Neural cell (in vitro differentiated cells): Measurements from ENCODE around the gene FLAD1. TPM values are rescaled to one million over a fixed set of nuclear protein-coding genes. Genes with fewer than 3 reads are reported as not detected.

Source experiments
- H2AFZ ChIP-seq: fragments of 200-600, 300-800 bp; sonication (generic), shearing (Covaris generic); 2 replicates; pipeline ENCODE4 v1.6.0; 2014; ENCODE audit warnings: low read depth, mild to moderate bottlenecking, antibody characterized with exemption, low read length, moderate library complexity
- H3F3A ChIP-seq: fragments of 200-600 bp; shearing (Covaris generic); 2 replicates; pipeline ENCODE4 v1.6.1; 2016; ENCODE audit warnings: mild to moderate bottlenecking, moderate library complexity, mixed read lengths, antibody characterized with exemption, low read length; ENCODE audit not compliant: insufficient read depth, poor library complexity, severe bottlenecking
- H3K27ac ChIP-seq: fragments of 200-600, 300-800 bp; sonication (generic), shearing (Covaris generic); 2 replicates; pipeline ENCODE4 v1.5.1; 2014; ENCODE audit warnings: mild to moderate bottlenecking, low read length, moderate library complexity
- H3K27me3 ChIP-seq: fragments of 300-800, 200-600 bp; sonication (generic), shearing (Covaris generic); 2 replicates; pipeline ENCODE4 v1.6.0; 2014; ENCODE audit warnings: mild to moderate bottlenecking, low read depth, low read length, moderate library complexity; ENCODE audit not compliant: insufficient read depth
- H3K36me3 ChIP-seq: fragments of 300-800, 200-600 bp; sonication (generic), shearing (Covaris generic); 2 replicates; pipeline ENCODE4 v1.5.1; 2014; ENCODE audit warnings: mild to moderate bottlenecking, antibody characterized with exemption, low read length, moderate library complexity; ENCODE audit not compliant: insufficient read depth
- H3K4me2 ChIP-seq: fragments of 300-800, 200-600 bp; sonication (generic), shearing (Covaris generic); 2 replicates; pipeline ENCODE4 v1.6.0; 2014; ENCODE audit warnings: mild to moderate bottlenecking, low read length
- H3K4me3 ChIP-seq: fragments of 300-800, 200-600 bp; sonication (generic), shearing (Covaris generic); 2 replicates; pipeline ENCODE4 v1.5.1; 2014; ENCODE audit warnings: mild to moderate bottlenecking, low read length, moderate library complexity
- H3K79me2 ChIP-seq: fragments of 200-600 bp; shearing (Covaris generic); replicated peaks from 2 replicates; pipeline ENCODE4 v1.6.0; 2014; ENCODE audit warnings: mild to moderate bottlenecking, low read length, moderate library complexity; ENCODE audit not compliant: insufficient read depth
- H3K9ac ChIP-seq: fragments of 300-800, 200-600 bp; sonication (generic), shearing (Covaris generic); 2 replicates; pipeline ENCODE4 v1.6.1; 2016; ENCODE audit warnings: mild to moderate bottlenecking, low read length, mixed read lengths
- H3K9me2 ChIP-seq: fragments of 200-600 bp; shearing (Covaris generic); 2 replicates; pipeline ENCODE4 v1.6.1; 2016; ENCODE audit warnings: mild to moderate bottlenecking, low read length, mixed read lengths; ENCODE audit not compliant: insufficient read depth
- H3K9me3 ChIP-seq: fragments of 200-600, 300-800 bp; sonication (generic), shearing (Covaris generic); 2 replicates; pipeline ENCODE4 v1.6.1; 2016; ENCODE audit warnings: mild to moderate bottlenecking, mixed run types, low read length, moderate library complexity, mixed read lengths
- H4K20me1 ChIP-seq: fragments of 200-600 bp; shearing (Covaris generic); 2 replicates; pipeline ENCODE4 v1.6.1; 2016; ENCODE audit warnings: mild to moderate bottlenecking, mixed run types; ENCODE audit not compliant: insufficient read depth
- EP300 ChIP-seq: fragments of 450-650 bp; conservative IDR thresholded peaks from 2 replicates; pipeline ENCODE4 v1.6.1; 2014; ENCODE audit warnings: antibody characterized with exemption, mild to moderate bottlenecking, moderate library complexity; ENCODE audit not compliant: poor library complexity, severe bottlenecking
- EZH2 ChIP-seq: fragments of 200-600, 300-800 bp; shearing (Covaris generic), sonication (generic); IDR thresholded peaks from 2 replicates; pipeline ENCODE4 v1.6.1; 2014; ENCODE audit warnings: antibody characterized with exemption, low read length, borderline replicate concordance, mild to moderate bottlenecking; ENCODE audit not compliant: insufficient read depth, poor library complexity, severe bottlenecking
- MXI1 ChIP-seq: fragments of 450-650 bp; conservative IDR thresholded peaks from 2 replicates; pipeline ENCODE4 v1.6.1; 2014; ENCODE audit warnings: antibody characterized with exemption, mild to moderate bottlenecking; ENCODE audit not compliant: poor library complexity, severe bottlenecking
- POLR2AphosphoS5 ChIP-seq: IDR thresholded peaks from 2 replicates; pipeline ENCODE4 v1.6.1; 2012
- RAD21 ChIP-seq: fragments of 450-650 bp; conservative IDR thresholded peaks from 2 replicates; pipeline ENCODE4 v1.6.1; 2014; ENCODE audit warnings: antibody characterized with exemption, mild to moderate bottlenecking, moderate library complexity
- SMC3 ChIP-seq: fragments of 450-650 bp; conservative IDR thresholded peaks from 2 replicates; pipeline ENCODE4 v1.6.1; 2014; ENCODE audit warnings: antibody characterized with exemption, mild to moderate bottlenecking, moderate library complexity; ENCODE audit not compliant: poor library complexity
- TAF1 ChIP-seq: IDR thresholded peaks from 2 replicates; pipeline ENCODE4 v1.6.1; 2012; ENCODE audit warnings: low read depth
- polyA plus RNA-seq: library from polyadenylated mRNA; depleted of rRNA; stranded (reverse); fragments of >200 nt; gene quantifications from 2 replicates; pipeline ENCODE4 v1.2.3, GENCODE V29; 2014
- TF ChIP-seq, protein P1 (sequence below): fragments of 450-650 bp; IDR thresholded peaks from 2 replicates; pipeline ENCODE4 v1.5.1; 2014; ENCODE audit warnings: antibody characterized with exemption, mild to moderate bottlenecking, moderate library complexity; ENCODE audit not compliant: poor library complexity, severe bottlenecking
- TF ChIP-seq, protein P2 (sequence below): IDR thresholded peaks from 2 replicates; pipeline ENCODE4 v1.6.1; 2012; ENCODE audit warnings: borderline replicate concordance

The FLAD1 gene
- polyA plus RNA-seq, 1 donor from 2014 or later, result 68.6 TPM

DNA sequence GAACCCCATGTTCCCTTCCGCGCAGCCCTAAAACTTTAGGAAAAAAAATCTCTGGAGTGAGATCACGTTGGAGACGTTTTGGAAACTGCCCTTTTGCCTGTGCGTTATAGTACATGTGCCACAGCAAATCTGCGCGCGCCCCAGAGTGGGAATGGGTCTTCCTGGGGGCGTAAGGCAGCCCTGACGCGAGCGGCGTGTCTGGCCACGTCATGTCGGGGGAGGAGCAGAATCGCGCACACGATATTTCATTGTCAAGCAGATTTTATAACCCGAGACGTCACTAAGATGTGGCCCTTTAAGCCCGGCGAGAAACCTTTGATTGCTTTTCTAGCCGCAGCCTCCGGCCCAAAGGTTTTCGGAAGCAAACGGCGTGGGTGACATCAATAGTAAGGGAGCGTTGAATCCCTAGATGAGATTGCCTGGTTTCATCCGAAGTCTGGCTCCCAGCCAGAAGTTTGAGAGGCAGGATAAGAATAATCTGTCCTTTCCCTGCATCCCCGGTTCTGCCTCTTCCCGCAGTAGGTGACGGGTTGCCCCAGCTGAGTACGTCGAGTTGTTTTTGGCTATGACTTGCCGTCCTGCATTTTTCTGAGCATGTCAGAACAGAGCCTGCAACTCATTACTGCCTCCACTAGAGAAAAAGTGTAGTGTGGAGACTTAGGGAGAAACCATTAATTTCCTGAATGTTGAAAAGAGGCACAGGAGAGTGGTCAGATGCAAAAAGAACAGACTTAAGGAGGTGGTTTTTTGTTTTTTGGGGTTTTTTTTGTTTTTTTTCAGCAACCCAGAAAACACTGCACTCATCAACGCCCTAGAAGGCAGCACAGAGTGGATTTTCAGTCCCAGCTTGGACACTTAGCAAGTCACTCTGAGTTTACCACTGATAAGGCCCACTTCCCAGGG is 45.8 kb upstream of the FLAD1 start:
- H3K9me3 ChIP-seq, result no peaks in the 10 kb centered on the region
- H3K4me3 ChIP-seq, result peak overlapping the region; percentile 80
- no peaks in the 10 kb centered on the region for H3F3A ChIP-seq
- peaks cover 6% of the 10 kb centered on the region for H3K79me2 ChIP-seq
- H3K9ac ChIP-seq, result peak overlapping the region; percentile 94
- no peaks in the 10 kb centered on the region for H3K27me3 ChIP-seq
- no peaks in the 10 kb centered on the region for H3K9me2 ChIP-seq
- H4K20me1 ChIP-seq, result no peaks in the 10 kb centered on the region
- peak overlapping the region; percentile 94 for H2AFZ ChIP-seq
- no peaks in the 10 kb centered on the region for H3K36me3 ChIP-seq
- TF ChIP-seq MXI1 (peak; percentile 40), EP300 (peak; percentile 90), RAD21 (peak; percentile 50), SMC3 (peak; percentile 64), POLR2AphosphoS5 (peak; percentile 90), EZH2 (no peak), TAF1 (peak; percentile 41)
- TF ChIP-seq, protein P1, sequence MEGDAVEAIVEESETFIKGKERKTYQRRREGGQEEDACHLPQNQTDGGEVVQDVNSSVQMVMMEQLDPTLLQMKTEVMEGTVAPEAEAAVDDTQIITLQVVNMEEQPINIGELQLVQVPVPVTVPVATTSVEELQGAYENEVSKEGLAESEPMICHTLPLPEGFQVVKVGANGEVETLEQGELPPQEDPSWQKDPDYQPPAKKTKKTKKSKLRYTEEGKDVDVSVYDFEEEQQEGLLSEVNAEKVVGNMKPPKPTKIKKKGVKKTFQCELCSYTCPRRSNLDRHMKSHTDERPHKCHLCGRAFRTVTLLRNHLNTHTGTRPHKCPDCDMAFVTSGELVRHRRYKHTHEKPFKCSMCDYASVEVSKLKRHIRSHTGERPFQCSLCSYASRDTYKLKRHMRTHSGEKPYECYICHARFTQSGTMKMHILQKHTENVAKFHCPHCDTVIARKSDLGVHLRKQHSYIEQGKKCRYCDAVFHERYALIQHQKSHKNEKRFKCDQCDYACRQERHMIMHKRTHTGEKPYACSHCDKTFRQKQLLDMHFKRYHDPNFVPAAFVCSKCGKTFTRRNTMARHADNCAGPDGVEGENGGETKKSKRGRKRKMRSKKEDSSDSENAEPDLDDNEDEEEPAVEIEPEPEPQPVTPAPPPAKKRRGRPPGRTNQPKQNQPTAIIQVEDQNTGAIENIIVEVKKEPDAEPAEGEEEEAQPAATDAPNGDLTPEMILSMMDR, result peak; percentile 62
- TF ChIP-seq, protein P2, sequence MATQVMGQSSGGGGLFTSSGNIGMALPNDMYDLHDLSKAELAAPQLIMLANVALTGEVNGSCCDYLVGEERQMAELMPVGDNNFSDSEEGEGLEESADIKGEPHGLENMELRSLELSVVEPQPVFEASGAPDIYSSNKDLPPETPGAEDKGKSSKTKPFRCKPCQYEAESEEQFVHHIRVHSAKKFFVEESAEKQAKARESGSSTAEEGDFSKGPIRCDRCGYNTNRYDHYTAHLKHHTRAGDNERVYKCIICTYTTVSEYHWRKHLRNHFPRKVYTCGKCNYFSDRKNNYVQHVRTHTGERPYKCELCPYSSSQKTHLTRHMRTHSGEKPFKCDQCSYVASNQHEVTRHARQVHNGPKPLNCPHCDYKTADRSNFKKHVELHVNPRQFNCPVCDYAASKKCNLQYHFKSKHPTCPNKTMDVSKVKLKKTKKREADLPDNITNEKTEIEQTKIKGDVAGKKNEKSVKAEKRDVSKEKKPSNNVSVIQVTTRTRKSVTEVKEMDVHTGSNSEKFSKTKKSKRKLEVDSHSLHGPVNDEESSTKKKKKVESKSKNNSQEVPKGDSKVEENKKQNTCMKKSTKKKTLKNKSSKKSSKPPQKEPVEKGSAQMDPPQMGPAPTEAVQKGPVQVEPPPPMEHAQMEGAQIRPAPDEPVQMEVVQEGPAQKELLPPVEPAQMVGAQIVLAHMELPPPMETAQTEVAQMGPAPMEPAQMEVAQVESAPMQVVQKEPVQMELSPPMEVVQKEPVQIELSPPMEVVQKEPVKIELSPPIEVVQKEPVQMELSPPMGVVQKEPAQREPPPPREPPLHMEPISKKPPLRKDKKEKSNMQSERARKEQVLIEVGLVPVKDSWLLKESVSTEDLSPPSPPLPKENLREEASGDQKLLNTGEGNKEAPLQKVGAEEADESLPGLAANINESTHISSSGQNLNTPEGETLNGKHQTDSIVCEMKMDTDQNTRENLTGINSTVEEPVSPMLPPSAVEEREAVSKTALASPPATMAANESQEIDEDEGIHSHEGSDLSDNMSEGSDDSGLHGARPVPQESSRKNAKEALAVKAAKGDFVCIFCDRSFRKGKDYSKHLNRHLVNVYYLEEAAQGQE, result peak; percentile 86
- peak overlapping the region; percentile 83 for H3K4me2 ChIP-seq
- peak overlapping the region; percentile 98 for H3K27ac ChIP-seq

DNA sequence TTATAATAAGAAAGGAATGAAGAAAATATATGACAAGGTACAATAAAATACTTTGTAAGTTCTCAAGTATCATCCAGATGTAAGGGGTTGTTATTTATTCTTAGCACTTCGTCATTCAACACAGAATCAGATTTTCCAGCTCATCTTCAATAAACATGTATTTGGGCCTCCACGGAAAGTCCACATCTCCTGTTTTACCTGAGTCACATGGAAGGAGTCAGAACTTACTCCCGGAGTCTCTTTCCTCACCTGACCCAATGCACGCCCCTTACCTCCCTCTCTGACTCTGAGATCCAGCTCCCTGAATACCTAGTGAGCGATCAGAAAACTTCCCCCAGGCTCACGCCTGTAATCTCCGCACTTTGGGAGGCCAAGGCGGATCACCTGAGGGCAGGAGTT is 45.2 kb upstream of the FLAD1 start:
- H4K20me1 ChIP-seq, result no peaks in the 10 kb centered on the region
- H3K4me2 ChIP-seq, result peak overlapping the region; percentile 83
- peak overlapping the region; percentile 98 for H3K27ac ChIP-seq
- no peaks in the 10 kb centered on the region for H3K27me3 ChIP-seq
- H2AFZ ChIP-seq, result no peak overlapping the region
- H3K79me2 ChIP-seq, result peaks cover 6% of the 10 kb centered on the region
- H3K36me3 ChIP-seq, result no peaks in the 10 kb centered on the region
- peak overlapping the region; percentile 80 for H3K4me3 ChIP-seq
- TF ChIP-seq POLR2AphosphoS5 (no peak), EZH2 (no peak), SMC3 (no peak)
- TF ChIP-seq, protein P2, result no peak
- H3K9me3 ChIP-seq, result no peaks in the 10 kb centered on the region
- H3K9me2 ChIP-seq, result no peaks in the 10 kb centered on the region
- peak overlapping the region; percentile 94 for H3K9ac ChIP-seq
- no peaks in the 10 kb centered on the region for H3F3A ChIP-seq
